HepG2 (cell line): ENCODE data around the gene UBE2O. TPM values are rescaled to one million over a fixed set of nuclear protein-coding genes. Genes with fewer than 3 reads are reported as not detected.

Experiments used
- ATAC-seq: fragments of 200-7000 bp; cut with Tn5 transposase; 3 replicates; pipeline ENCODE4 v1.9.1; 2020; ENCODE audit warnings: mild to moderate bottlenecking, moderate library complexity
- BruUV-seq: library from RNA; stranded (reverse); fragments of 400-500 nt; replicated peaks from 2 replicates; lab custom pipeline; 2021; lab: Mats Ljungman, UMichigan
- CTCF ChIA-PET: fragments of 300-600 bp; formaldehyde crosslinking; extraction: SDS; loops from one replicate; lab custom pipeline; 2021; ENCODE audit warnings: low total read pairs, inconsistent platforms, low intra/inter-chr PET ratio; lab: Yijun Ruan, JAX
- POLR2A ChIA-PET: fragments of 350-600 bp; sonication (Branson Sonifier 250); formaldehyde crosslinking; loops from one replicate; lab custom pipeline; 2020; ENCODE audit warnings: antibody characterized with exemption, inconsistent platforms; lab: Yijun Ruan, JAX
- DNase-seq: peaks from one replicate; pipeline ENCODE4 v3.0.0-alpha.2; 2015; ENCODE audit warnings: low spot score
- FAIRE-seq: peaks from 3 replicates; lab custom pipeline; 2011; peaks lifted over from hg19 to GRCh38; lab: Jason Lieb, UNC
- H2AFZ ChIP-seq: one replicate; pipeline ENCODE4 v1.6.1; 2011; ENCODE audit warnings: low read length, inconsistent platforms
- H3K27ac ChIP-seq: fragments of 300-600 bp; 3 replicates; pipeline ENCODE4 v1.8.0; 2011; ENCODE audit warnings: mixed run types, mild to moderate bottlenecking, mixed read lengths, low read length, inconsistent platforms; ENCODE audit not compliant: insufficient read depth; ENCODE audit errors: extremely low read length
- H3K27me3 ChIP-seq, 2 experiments: fragments of 200-600 bp in 1 of 2; 2 replicates in 1 of 2; 3 replicates in 1 of 2; pipeline versions ENCODE4 v1.6.0 to v1.8.0; 2011; ENCODE audit warnings: low read length in 2 of 2, mild to moderate bottlenecking in 2 of 2, moderate library complexity in 2 of 2, inconsistent platforms in 1 of 2; ENCODE audit not compliant: insufficient read depth in 2 of 2, control insufficient read depth in 1 of 2
- H3K36me3 ChIP-seq, 2 experiments: fragments of 200-600 bp in 1 of 2; replicated peaks in 1 of 2; 2 replicates in 1 of 2; 3 replicates in 1 of 2; pipeline versions ENCODE4 v1.5.1 to v1.8.0; 2011; ENCODE audit warnings: low read length in 2 of 2, inconsistent platforms in 1 of 2; ENCODE audit not compliant: insufficient read depth in 2 of 2, control insufficient read depth in 1 of 2
- H3K4me1 ChIP-seq: 2 replicates; pipeline ENCODE4 v1.5.1; 2012; ENCODE audit warnings: low read length, inconsistent platforms; ENCODE audit not compliant: insufficient read depth
- H3K4me2 ChIP-seq: 2 replicates; pipeline ENCODE4 v1.6.0; 2011; ENCODE audit warnings: low read depth, low read length, inconsistent platforms
- H3K4me3 ChIP-seq, 3 experiments: fragments of 200-600 bp in 1 of 3; sonication (generic), shearing (Covaris generic) in 1 of 3; replicated peaks in 1 of 3; 2 replicates each; pipeline ENCODE4 v1.5.1; 2011 to 2016; ENCODE audit warnings: low read length in 3 of 3, inconsistent platforms in 2 of 3, low read depth in 2 of 3, mild to moderate bottlenecking in 2 of 3, control low read depth in 1 of 3, mixed read lengths in 1 of 3; ENCODE audit not compliant: insufficient read depth in 1 of 3
- H3K79me2 ChIP-seq: one replicate; pipeline ENCODE4 v1.6.1; 2011; ENCODE audit warnings: low read length, inconsistent platforms; ENCODE audit not compliant: insufficient read depth
- H3K9ac ChIP-seq: 2 replicates; pipeline ENCODE4 v1.6.0; 2011; ENCODE audit warnings: mild to moderate bottlenecking, low read depth, low read length, inconsistent platforms; ENCODE audit not compliant: insufficient read depth
- H3K9me3 ChIP-seq: 2 replicates; pipeline ENCODE4 v1.5.1; 2012; ENCODE audit warnings: mild to moderate bottlenecking, low read length
- H4K20me1 ChIP-seq: 2 replicates; pipeline ENCODE4 v1.6.0; 2011; ENCODE audit warnings: inconsistent platforms, mild to moderate bottlenecking, low read length, moderate library complexity; ENCODE audit not compliant: insufficient read depth
- AGO2 ChIP-seq: fragments of 200-400 bp; formaldehyde crosslinking; optimal IDR thresholded peaks from 2 replicates; pipeline ENCODE3; 2017; ENCODE audit warnings: mild to moderate bottlenecking, low read depth, low read length, moderate library complexity
- FOSL2 ChIP-seq: sonication (generic); formaldehyde crosslinking; IDR thresholded peaks from 2 replicates; pipeline ENCODE4 v1.4.0; 2020; ENCODE audit warnings: missing genetic modification reagents
- SP2 ChIP-seq: sonication (generic); formaldehyde crosslinking; IDR thresholded peaks from 2 replicates; pipeline ENCODE4 v1.5.1; 2020; ENCODE audit warnings: mild to moderate bottlenecking, missing genetic modification reagents
- SRSF1 ChIP-seq: fragments of 200-400 bp; formaldehyde crosslinking; optimal IDR thresholded peaks from 2 replicates; pipeline ENCODE3; 2017; ENCODE audit warnings: mild to moderate bottlenecking, low read depth, low read length, moderate library complexity
- ZBTB42 ChIP-seq: sonication (generic); formaldehyde crosslinking; IDR thresholded peaks from 2 replicates; pipeline ENCODE4 v1.5.0; 2020; ENCODE audit warnings: mild to moderate bottlenecking, missing genetic modification reagents
- ZNF768 ChIP-seq: sonication (generic); formaldehyde crosslinking; IDR thresholded peaks from 2 replicates; pipeline ENCODE4 v1.4.0; 2020; ENCODE audit warnings: missing genetic modification reagents
- ZNF780A ChIP-seq: sonication (generic); formaldehyde crosslinking; IDR thresholded peaks from 2 replicates; pipeline ENCODE4 v1.8.0; 2022; ENCODE audit warnings: mild to moderate bottlenecking, missing genetic modification reagents, moderate library complexity
- WGBS: methylation state at CpG from one replicate; pipeline ENCODE4 v1.1.6; 2017; ENCODE audit warnings: low lambda C conversion rate; 5-methylcytosine and 5-hydroxymethylcytosine counted together
- in situ Hi-C: cut with HindIII; loops from 2 replicates; pipeline ENCODE4 v1.10.0; 2017; ENCODE audit warnings: low pct_unique_long_range_greater_than_20kb; ENCODE audit not compliant: extremely low pct_ligation_motif_present
- intact Hi-C: fragments of 100-400 bp; cut with micrococcal nuclease; formaldehyde crosslinking; loops from one replicate; pipeline ENCODE4 v1.10.0; 2022; ENCODE audit not compliant: unreplicated experiment
- polyA plus RNA-seq, 8 experiments: library from polyadenylated mRNA; depleted of rRNA in 3 of 8; stranded (reverse) in 7 of 8; unstranded in 1 of 8; fragments of >200 nt; fragmentation: Illumina TruSeq in 4 of 8; extraction: Trizol in 4 of 8; gene quantifications; 2 replicates each; pipeline versions ENCODE4 v1.2.1 to v1.2.3, GENCODE V29; 2011 to 2016; ENCODE audit warnings: low read depth in 4 of 8, missing spikeins in 1 of 8, mixed read lengths in 1 of 8; ENCODE audit not compliant: insufficient read depth in 1 of 8
- total RNA-seq, 5 experiments: library from RNA; depleted of rRNA; stranded (reverse); fragments of >200 nt; fragmentation: Illumina TruSeq; extraction: Trizol; gene quantifications; 2 replicates each; pipeline ENCODE4 v1.2.3, GENCODE V29; 2016; ENCODE audit warnings: low read depth in 1 of 5
- TF ChIP-seq, protein P1 (sequence below): sonication (generic); formaldehyde crosslinking; IDR thresholded peaks from 2 replicates; pipeline ENCODE4 v1.8.0; 2022; ENCODE audit warnings: missing genetic modification reagents, mild to moderate bottlenecking, moderate library complexity, borderline replicate concordance
- TF ChIP-seq, protein P2 (sequence below): sonication (generic); formaldehyde crosslinking; IDR thresholded peaks from 2 replicates; pipeline ENCODE4 v1.5.0; 2020; ENCODE audit warnings: missing genetic modification reagents, mild to moderate bottlenecking, borderline replicate concordance
- TF ChIP-seq, protein P3 (sequence below): sonication (generic); formaldehyde crosslinking; IDR thresholded peaks from 2 replicates; pipeline ENCODE4 v1.5.1; 2020; ENCODE audit warnings: missing genetic modification reagents, mild to moderate bottlenecking, borderline replicate concordance
- TF ChIP-seq, protein P4 (sequence below): sonication (generic); formaldehyde crosslinking; IDR thresholded peaks from 2 replicates; pipeline ENCODE4 v1.4.0; 2020; ENCODE audit warnings: mild to moderate bottlenecking, missing genetic modification reagents
- TF ChIP-seq, protein P5 (sequence below): sonication (generic); formaldehyde crosslinking; IDR thresholded peaks from 2 replicates; pipeline ENCODE4 v1.9.0; 2021; ENCODE audit warnings: missing genetic modification reagents, borderline replicate concordance
- TF ChIP-seq, protein P6 (sequence below): sonication (generic); formaldehyde crosslinking; IDR thresholded peaks from 2 replicates; pipeline ENCODE4 v1.4.0; 2020; ENCODE audit warnings: missing genetic modification reagents

Gene UBE2O
- total and polyA plus RNA-seq, 2 of the 13 experiments (the other 11 are each of a cell fraction or from before 2014, with no cell fraction given) = 21.5 to 23.5 TPM

DNA sequence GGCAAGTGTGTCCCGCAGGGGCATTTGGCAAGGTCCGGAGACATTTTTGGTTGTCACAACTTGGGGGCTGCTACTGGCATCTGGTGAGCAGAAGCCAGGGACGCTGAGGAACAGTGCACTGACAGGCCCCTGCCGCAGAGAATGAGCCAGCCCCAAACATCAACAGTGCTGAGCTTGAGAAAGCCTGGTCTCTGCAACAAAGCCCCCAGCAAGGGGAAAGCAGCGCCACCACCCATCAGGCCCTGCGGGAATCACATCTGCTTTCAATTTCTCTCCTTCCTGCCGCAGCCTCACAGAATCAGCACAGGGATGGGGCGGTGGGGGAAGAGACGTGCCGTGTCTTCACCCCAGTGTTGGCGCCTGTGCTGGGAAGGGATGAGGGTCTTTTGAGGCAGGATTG is 84.4 kb downstream of the UBE2O start:
- no peaks in the 10 kb centered on the region for H3K27me3 ChIP-seq
- 94% methylated on average over 7 of the region's 11 CpGs for WGBS
- POLR2A ChIA-PET = interaction anchor here (2.0 to 24.7 kb wide), 2 partner anchors 11 to 14 kb away, joined by 6 to 1379 read pairs; partner anchors contain the start of gene SPHK1

More for the DNA sequence above, 84.4 kb downstream of the UBE2O start:
- TF ChIP-seq FOSL2 = no peak
- TF ChIP-seq ZNF768 (CRISPR knock-in tag) = 0 out of 2 replicates have a peak, but pooled peaks have one; percentile 0
- TF ChIP-seq, protein P1, sequence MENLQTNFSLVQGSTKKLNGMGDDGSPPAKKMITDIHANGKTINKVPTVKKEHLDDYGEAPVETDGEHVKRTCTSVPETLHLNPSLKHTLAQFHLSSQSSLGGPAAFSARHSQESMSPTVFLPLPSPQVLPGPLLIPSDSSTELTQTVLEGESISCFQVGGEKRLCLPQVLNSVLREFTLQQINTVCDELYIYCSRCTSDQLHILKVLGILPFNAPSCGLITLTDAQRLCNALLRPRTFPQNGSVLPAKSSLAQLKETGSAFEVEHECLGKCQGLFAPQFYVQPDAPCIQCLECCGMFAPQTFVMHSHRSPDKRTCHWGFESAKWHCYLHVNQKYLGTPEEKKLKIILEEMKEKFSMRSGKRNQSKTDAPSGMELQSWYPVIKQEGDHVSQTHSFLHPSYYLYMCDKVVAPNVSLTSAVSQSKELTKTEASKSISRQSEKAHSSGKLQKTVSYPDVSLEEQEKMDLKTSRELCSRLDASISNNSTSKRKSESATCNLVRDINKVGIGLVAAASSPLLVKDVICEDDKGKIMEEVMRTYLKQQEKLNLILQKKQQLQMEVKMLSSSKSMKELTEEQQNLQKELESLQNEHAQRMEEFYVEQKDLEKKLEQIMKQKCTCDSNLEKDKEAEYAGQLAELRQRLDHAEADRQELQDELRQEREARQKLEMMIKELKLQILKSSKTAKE (CRISPR knock-in tag) = 0 out of 2 replicates have a peak, but pooled peaks have one; percentile 19
- TF ChIP-seq, protein P2, sequence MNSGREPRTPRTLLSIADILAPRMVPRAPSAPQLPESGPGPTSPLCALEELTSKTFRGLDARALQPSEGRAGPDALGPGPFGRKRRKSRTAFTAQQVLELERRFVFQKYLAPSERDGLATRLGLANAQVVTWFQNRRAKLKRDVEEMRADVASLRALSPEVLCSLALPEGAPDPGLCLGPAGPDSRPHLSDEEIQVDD (CRISPR knock-in tag) = no peak
- 0 out of 2 replicates have a peak, but pooled peaks have one; percentile 4 for TF ChIP-seq SP2
- TF ChIP-seq, protein P3, sequence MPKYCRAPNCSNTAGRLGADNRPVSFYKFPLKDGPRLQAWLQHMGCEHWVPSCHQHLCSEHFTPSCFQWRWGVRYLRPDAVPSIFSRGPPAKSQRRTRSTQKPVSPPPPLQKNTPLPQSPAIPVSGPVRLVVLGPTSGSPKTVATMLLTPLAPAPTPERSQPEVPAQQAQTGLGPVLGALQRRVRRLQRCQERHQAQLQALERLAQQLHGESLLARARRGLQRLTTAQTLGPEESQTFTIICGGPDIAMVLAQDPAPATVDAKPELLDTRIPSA (CRISPR knock-in tag) = 0 out of 2 replicates have a peak, but pooled peaks have one; percentile 35
- no peak for TF ChIP-seq SRSF1
- no peak for TF ChIP-seq ZBTB42 (CRISPR knock-in tag)
- TF ChIP-seq, protein P4, sequence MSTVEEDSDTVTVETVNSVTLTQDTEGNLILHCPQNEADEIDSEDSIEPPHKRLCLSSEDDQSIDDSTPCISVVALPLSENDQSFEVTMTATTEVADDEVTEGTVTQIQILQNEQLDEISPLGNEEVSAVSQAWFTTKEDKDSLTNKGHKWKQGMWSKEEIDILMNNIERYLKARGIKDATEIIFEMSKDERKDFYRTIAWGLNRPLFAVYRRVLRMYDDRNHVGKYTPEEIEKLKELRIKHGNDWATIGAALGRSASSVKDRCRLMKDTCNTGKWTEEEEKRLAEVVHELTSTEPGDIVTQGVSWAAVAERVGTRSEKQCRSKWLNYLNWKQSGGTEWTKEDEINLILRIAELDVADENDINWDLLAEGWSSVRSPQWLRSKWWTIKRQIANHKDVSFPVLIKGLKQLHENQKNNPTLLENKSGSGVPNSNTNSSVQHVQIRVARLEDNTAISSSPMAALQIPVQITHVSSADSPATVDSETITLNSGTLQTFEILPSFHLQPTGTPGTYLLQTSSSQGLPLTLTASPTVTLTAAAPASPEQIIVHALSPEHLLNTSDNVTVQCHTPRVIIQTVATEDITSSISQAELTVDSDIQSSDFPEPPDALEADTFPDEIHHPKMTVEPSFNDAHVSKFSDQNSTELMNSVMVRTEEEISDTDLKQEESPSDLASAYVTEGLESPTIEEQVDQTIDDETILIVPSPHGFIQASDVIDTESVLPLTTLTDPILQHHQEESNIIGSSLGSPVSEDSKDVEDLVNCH (CRISPR knock-in tag) = no peak
- TF ChIP-seq, protein P5, sequence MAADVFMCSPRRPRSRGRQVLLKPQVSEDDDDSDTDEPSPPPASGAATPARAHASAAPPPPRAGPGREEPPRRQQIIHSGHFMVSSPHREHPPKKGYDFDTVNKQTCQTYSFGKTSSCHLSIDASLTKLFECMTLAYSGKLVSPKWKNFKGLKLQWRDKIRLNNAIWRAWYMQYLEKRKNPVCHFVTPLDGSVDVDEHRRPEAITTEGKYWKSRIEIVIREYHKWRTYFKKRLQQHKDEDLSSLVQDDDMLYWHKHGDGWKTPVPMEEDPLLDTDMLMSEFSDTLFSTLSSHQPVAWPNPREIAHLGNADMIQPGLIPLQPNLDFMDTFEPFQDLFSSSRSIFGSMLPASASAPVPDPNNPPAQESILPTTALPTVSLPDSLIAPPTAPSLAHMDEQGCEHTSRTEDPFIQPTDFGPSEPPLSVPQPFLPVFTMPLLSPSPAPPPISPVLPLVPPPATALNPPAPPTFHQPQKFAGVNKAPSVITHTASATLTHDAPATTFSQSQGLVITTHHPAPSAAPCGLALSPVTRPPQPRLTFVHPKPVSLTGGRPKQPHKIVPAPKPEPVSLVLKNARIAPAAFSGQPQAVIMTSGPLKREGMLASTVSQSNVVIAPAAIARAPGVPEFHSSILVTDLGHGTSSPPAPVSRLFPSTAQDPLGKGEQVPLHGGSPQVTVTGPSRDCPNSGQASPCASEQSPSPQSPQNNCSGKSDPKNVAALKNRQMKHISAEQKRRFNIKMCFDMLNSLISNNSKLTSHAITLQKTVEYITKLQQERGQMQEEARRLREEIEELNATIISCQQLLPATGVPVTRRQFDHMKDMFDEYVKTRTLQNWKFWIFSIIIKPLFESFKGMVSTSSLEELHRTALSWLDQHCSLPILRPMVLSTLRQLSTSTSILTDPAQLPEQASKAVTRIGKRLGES (CRISPR knock-in tag) = no peak
- TF ChIP-seq ZNF780A (CRISPR knock-in tag) = no peak
- TF ChIP-seq, protein P6, sequence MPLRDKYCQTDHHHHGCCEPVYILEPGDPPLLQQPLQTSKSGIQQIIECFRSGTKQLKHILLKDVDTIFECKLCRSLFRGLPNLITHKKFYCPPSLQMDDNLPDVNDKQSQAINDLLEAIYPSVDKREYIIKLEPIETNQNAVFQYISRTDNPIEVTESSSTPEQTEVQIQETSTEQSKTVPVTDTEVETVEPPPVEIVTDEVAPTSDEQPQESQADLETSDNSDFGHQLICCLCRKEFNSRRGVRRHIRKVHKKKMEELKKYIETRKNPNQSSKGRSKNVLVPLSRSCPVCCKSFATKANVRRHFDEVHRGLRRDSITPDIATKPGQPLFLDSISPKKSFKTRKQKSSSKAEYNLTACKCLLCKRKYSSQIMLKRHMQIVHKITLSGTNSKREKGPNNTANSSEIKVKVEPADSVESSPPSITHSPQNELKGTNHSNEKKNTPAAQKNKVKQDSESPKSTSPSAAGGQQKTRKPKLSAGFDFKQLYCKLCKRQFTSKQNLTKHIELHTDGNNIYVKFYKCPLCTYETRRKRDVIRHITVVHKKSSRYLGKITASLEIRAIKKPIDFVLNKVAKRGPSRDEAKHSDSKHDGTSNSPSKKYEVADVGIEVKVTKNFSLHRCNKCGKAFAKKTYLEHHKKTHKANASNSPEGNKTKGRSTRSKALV (CRISPR knock-in tag) = no peak
- TF ChIP-seq AGO2 = peak; percentile 24
- TF ChIP-seq, all 625 proteins: peak for 5
- Histone ChIP-seq H3K9ac (no peak overlapping the region), H3K36me3 (no peaks in the 10 kb centered on the region), H3K4me2 (no peak overlapping the region), H3K4me3 (no peak overlapping the region), H4K20me1 (no peaks in the 10 kb centered on the region), H3K9me3 (peaks cover 8% of the 10 kb centered on the region), H3K79me2 (no peaks in the 10 kb centered on the region), H2AFZ (no peak overlapping the region), H3K4me1 (peaks cover 77% of the 10 kb centered on the region), H3K27ac (no peak overlapping the region)
- ATAC-seq = no peak
- intact Hi-C loops (no loop called here), in situ Hi-C loops (no loop called here)
- CTCF ChIA-PET = no interaction called here
- DNase-seq = no peak
- FAIRE-seq = no peak
- no TSS peak for BruUV-seq
